Hindlimb muscle (tissue), 1 donor: ENCODE data around the gene NUP98. TPM values are rescaled to one million over a fixed set of nuclear protein-coding genes. Genes with fewer than 3 reads are reported as not detected.
A peak's percentile ranks its signal among the peaks of the same experiment; 100 is the strongest.
"Not testable (repeated sequence)": the region's sequence is repeated elsewhere in the genome, so short reads cannot be mapped to it uniquely, and the experiment has no call there.

Experiments used
- DNase-seq: peaks from one replicate; pipeline ENCODE4 v3.0.0-alpha.2; 2013
- polyA plus RNA-seq: library from polyadenylated mRNA; unstranded; fragments of 120-200 nt; gene quantifications from one replicate; pipeline ENCODE4 v1.2.1, GENCODE V29; 2013; ENCODE audit not compliant: insufficient read length

NUP98 gene
- polyA plus RNA-seq, 1 donor: 40.1 TPM

- no peak for DNase-seq
Measured at GRCh38 chr11:3825473-3826154, 28.3 kb upstream of the NUP98 start.

GRCh38 chr11:3824714-3825472 is 27.5 kb upstream of the NUP98 start:
- no peak for DNase-seq

- no peak for DNase-seq
Measured at GRCh38 chr11:3823762-3824506, 26.6 kb upstream of the NUP98 start.

- DNase-seq: no peak
Measured at GRCh38 chr11:3823303-3823702, 25.9 kb upstream of the NUP98 start.

- DNase-seq: no peak
Measured at GRCh38 chr11:3822312-3822711, 25.0 kb upstream of the NUP98 start.

GRCh38 chr11:3820971-3821370 is 23.6 kb upstream of the NUP98 start:
- DNase-seq: no peak

- no peak for DNase-seq
Measured at GRCh38 chr11:3817181-3817800, 19.9 kb upstream of the NUP98 start.

GRCh38 chr11:3816673-3817072 is 19.3 kb upstream of the NUP98 start:
- no peak for DNase-seq

- DNase-seq: no peak
Measured at GRCh38 chr11:3815845-3816244, 18.5 kb upstream of the NUP98 start.

GRCh38 chr11:3814832-3815231 is 17.5 kb upstream of the NUP98 start:
- DNase-seq: not testable (repeated sequence)

- no peak for DNase-seq
Measured at GRCh38 chr11:3810951-3811350, 13.6 kb upstream of the NUP98 start.

- DNase-seq: no peak
Measured at GRCh38 chr11:3810446-3810845, 13.1 kb upstream of the NUP98 start.

- no peak for DNase-seq
Measured at GRCh38 chr11:3809624-3809928, 12.2 kb upstream of the NUP98 start.

GRCh38 chr11:3808861-3809623 is 11.7 kb upstream of the NUP98 start:
- DNase-seq: no peak

GRCh38 chr11:3807909-3808860 is 10.8 kb upstream of the NUP98 start, which contains the start of gene PGAP2:
Gene PGAP2, plus strand, starts transcription at chr11:3808560. Its CDS starts 2,700 bp downstream, at chr11:3811260.
- DNase-seq: peak; percentile 54

- no peak for DNase-seq
Measured at GRCh38 chr11:3803726-3804495, 6.6 kb upstream of the NUP98 start.

- no peak for DNase-seq
Measured at GRCh38 chr11:3802011-3802790, 4.8 kb upstream of the NUP98 start.

- no peak for DNase-seq
Measured at GRCh38 chr11:3799873-3800272, 2.5 kb upstream of the NUP98 start.

- DNase-seq: no peak
Measured at GRCh38 chr11:3799143-3799542, 1.8 kb upstream of the NUP98 start.
